Psoas muscle (tissue), 8 donors: ENCODE data around the gene CCL27. TPM values are rescaled to one million over a fixed set of nuclear protein-coding genes. Genes with fewer than 3 reads are reported as not detected.

Experiments
- ATAC-seq, 4 donors: fragments of 200-7000 bp; cut with Tn5 transposase; one replicate each; pipeline ENCODE4 v1.9.1; 2020; ENCODE audit warnings: moderate library complexity in 3 of 4, mild to moderate bottlenecking in 2 of 4
- DNase-seq, 2 donors: peaks; one replicate each; pipeline ENCODE4 v3.0.0-alpha.2; 2020
- H3K27ac ChIP-seq: fragments of 200-600 bp; one replicate; pipeline ENCODE4 v1.8.0; 2022
- H3K27me3 ChIP-seq, 3 donors: fragments of 200-600 bp in 1 of 3; one replicate each; pipeline versions ENCODE4 v1.6.1 to v1.8.0; 2013 to 2022; ENCODE audit warnings: low read length in 2 of 3, mild to moderate bottlenecking in 2 of 3, moderate library complexity in 1 of 3; ENCODE audit not compliant: insufficient read depth in 3 of 3
- H3K36me3 ChIP-seq, 2 donors: fragments of 200-600 bp in 1 of 2; one replicate each; pipeline versions ENCODE4 v1.6.1 to v1.8.0; 2013 to 2022; ENCODE audit warnings: low read depth in 1 of 2, mild to moderate bottlenecking in 1 of 2, moderate library complexity in 1 of 2; ENCODE audit not compliant: insufficient read depth in 1 of 2
- H3K4me1 ChIP-seq: fragments of 200-600 bp; one replicate; pipeline ENCODE4 v1.8.0; 2022
- H3K4me3 ChIP-seq: fragments of 200-600 bp; one replicate; pipeline ENCODE4 v1.8.0; 2022; ENCODE audit warnings: mild to moderate bottlenecking
- H3K9me3 ChIP-seq: fragments of 200-600 bp; one replicate; pipeline ENCODE4 v1.8.0; 2022
- WGBS, 3 donors: extraction: QIAGEN DNeasy Blood & Tissue Kit; methylation state at CpG; one replicate each; pipeline versions ENCODE4 v1.1.6 to v1.1.7; 2013; 5-methylcytosine and 5-hydroxymethylcytosine counted together
- intact Hi-C, 2 donors: fragments of 100-400 bp; cut with DNase I; formaldehyde crosslinking; loops; one replicate each; pipeline versions ENCODE4 v1.11.0 to v1.14.2; 2022
- polyA plus RNA-seq, 3 donors: library from polyadenylated mRNA; stranded (reverse); fragments of 200-250 nt; gene quantifications; one replicate each; pipeline ENCODE4 v1.2.3, GENCODE V29; 2013
- total RNA-seq, 4 donors: library from RNA; stranded (reverse); fragmentation: NEBNext Ultra II Directional in 2 of 4; extraction: Animal tissue kit (Norgen Biotek cat#: 25700) in 2 of 4; gene quantifications; one replicate each; pipeline versions ENCODE4 v1.2.1 to v1.2.4, GENCODE V29; 2021 to 2023
- TF ChIP-seq, protein P1 (sequence below): fragments of 200-600 bp; IDR thresholded peaks from one replicate; pipeline ENCODE4 v1.8.0; 2022; ENCODE audit warnings: antibody characterized with exemption
- donor health status: healthy with polysubstance abuse.
- donor health status: DM: no; HTN: no; CAD: no; lungs with moderate emphysema.
- donor health status: Bipolar disorder and iron deficiency.
- donor health status: healthy.
- donor health status: DM: yes; HTN: yes; CAD: no.
- donor health status: DM: no; HTN: no; CAD: no.
- donor health status: DM: no; HTN: no; CAD: no.
- donor health status: DM: yes; HTN: yes; CAD: no.

The CCL27 gene
- total and polyA plus RNA-seq, 7 donors, result 0.14 to 0.50 (median 0.25) TPM; not detected in 2

DNA sequence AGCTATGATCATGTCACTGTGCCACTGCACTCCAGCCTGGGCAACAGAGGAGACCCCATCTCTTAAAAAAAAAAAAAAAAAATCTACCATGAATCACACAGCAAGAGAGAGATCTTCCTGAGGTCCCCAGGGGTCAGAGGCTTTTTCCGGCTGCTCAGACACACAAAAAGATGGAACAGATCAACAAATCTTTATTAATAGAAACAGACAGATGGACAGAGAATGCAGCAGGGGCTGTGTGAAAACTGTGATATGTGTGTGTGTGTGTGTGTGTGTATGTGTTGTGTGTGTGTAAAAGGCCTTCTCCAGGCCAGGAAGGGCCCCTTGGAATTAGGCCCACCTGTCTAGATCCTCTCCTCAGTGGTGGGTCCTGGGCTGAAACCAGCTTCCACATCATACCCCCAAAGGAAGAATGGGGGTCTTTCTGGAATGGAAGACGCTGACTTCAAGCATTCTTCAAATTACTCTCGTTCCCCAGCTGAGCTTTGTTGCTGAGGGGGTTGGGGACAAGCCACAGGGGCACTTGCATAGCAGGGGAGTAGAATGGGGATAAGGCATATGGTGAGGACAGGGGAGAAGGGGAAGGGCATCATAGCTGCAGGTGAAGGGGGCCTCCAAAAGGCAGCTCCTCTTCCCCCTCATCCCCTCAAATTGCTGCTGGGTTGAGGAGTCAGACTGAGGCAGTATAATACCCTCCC lies 27.8 kb downstream of the CCL27 start:
- intact Hi-C loops, result no loop called here
- 44 to 66% (median 50%) methylated on average over 3 of the region's 3 CpGs for WGBS, 3 donors
- TF ChIP-seq, protein P1, sequence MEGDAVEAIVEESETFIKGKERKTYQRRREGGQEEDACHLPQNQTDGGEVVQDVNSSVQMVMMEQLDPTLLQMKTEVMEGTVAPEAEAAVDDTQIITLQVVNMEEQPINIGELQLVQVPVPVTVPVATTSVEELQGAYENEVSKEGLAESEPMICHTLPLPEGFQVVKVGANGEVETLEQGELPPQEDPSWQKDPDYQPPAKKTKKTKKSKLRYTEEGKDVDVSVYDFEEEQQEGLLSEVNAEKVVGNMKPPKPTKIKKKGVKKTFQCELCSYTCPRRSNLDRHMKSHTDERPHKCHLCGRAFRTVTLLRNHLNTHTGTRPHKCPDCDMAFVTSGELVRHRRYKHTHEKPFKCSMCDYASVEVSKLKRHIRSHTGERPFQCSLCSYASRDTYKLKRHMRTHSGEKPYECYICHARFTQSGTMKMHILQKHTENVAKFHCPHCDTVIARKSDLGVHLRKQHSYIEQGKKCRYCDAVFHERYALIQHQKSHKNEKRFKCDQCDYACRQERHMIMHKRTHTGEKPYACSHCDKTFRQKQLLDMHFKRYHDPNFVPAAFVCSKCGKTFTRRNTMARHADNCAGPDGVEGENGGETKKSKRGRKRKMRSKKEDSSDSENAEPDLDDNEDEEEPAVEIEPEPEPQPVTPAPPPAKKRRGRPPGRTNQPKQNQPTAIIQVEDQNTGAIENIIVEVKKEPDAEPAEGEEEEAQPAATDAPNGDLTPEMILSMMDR, result no peak
- Histone ChIP-seq H3K4me1 (peaks cover 26% of the 10 kb centered on the region), H3K27ac (no peak overlapping the region), H3K9me3 (no peaks in the 10 kb centered on the region), H3K27me3 (peaks cover 0 to 6% (median 0%) of the 10 kb centered on the region in 3 donors), H3K4me3 (no peak overlapping the region), H3K36me3 (peaks cover 0 to 12% of the 10 kb centered on the region in 2 donors)
- DNase-seq (peak in 1 of 2 donors; percentile 0), ATAC-seq (no peak)

DNA sequence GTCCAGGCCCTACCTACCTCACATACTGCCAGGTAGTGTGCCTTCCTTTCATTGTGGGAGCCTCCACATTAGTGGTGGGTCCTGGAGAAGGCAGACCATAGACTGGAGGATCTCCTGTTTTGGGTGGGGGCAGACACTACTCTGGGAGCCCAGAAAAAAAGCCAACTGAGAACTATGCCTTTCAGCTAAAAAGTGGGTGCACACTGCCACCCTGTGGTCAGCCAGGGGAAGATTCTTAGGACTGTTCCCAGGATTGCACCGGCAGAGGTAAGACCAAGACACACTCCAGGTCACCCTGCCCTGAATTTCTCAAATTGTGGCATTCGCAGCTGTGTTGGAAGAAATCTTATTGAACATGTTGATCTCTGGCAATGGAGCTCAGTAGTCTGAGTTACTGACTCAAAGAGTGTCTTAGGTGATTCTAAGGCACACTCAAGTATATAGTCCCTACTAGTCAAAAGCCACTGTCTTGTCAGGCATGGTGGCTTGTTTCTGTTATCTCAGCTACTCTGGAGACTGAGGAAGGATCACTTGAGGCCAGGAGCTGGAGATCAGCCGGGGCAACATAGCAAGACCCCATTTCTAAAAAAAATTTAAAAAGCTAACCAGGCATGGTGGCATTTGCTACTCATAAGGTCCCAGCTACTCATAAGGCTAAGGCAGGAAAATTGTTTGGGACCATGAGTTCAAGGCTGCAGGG lies 28.5 kb downstream of the CCL27 start:
- Histone ChIP-seq H3K36me3 (peaks cover 0 to 12% of the 10 kb centered on the region in 2 donors), H3K27me3 (peaks cover 0 to 13% (median 0%) of the 10 kb centered on the region in 3 donors), H3K4me1 (peaks cover 26% of the 10 kb centered on the region), H3K9me3 (no peaks in the 10 kb centered on the region), H3K27ac (no peak overlapping the region), H3K4me3 (no peak overlapping the region)
- TF ChIP-seq, protein P1, result peak; percentile 79
- 23 to 26% (median 25%) methylated on average over 3 of the region's 3 CpGs for WGBS, 3 donors
- intact Hi-C loops, result no loop called here
- peak; percentile 60 to 82 for DNase-seq
- ATAC-seq, result peak; percentile 31 to 52 (median 44)

GRCh38 chr9:34633166-34633565 lies 29.3 kb downstream of the CCL27 start:
- Histone ChIP-seq H3K36me3 (peaks cover 0 to 12% of the 10 kb centered on the region in 2 donors), H3K4me1 (peaks cover 23% of the 10 kb centered on the region), H3K27ac (no peak overlapping the region), H3K27me3 (peaks cover 0 to 22% (median 6%) of the 10 kb centered on the region in 3 donors), H3K4me3 (no peak overlapping the region), H3K9me3 (no peaks in the 10 kb centered on the region)
- no peak for ATAC-seq
- TF ChIP-seq, protein P1, result no peak
- DNase-seq, result peak in 1 of 2 donors; percentile 4
- WGBS, 3 donors, result 35 to 52% (median 39%) methylated on average over 5 of the region's 5 CpGs
- intact Hi-C loops, result no loop called here

DNA sequence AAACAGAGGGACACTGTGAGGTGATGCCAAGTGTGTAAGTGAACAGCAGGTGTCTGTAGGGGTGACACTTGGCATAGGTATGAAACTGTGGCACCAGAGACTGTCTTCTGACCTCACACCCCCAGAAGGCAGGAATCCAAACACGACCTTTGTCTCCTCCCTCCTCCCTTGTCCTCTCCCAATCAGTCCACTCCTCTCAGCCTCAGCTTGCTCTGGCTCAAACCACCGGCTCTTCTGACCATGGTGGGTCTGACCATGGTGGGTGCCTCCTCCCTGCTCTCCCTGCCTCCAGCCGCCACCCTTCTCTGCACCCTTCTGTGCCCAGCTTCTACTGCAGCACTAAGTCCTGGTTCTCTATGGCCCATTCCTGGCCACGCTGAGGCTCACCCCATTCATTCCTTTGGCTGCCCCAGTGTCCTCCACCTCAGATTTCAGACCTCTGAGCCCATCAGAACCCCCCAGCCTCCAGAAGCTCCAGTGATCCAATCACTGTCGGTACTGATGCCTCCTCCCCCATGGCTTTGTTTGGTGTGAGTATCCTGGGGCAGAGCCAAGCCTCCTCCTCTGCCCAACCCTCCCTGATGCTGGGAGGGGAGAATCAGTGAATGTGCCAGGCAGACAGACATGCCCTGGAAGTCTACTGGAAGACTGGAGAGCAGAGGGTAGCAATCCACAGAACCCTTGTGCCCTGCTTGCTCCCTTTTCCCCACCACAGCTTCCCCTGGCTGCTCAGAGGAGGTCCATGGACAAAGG lies 31.9 kb downstream of the CCL27 start:
- DNase-seq, result no peak
- TF ChIP-seq, protein P1, result no peak
- intact Hi-C loops, result no loop called here
- Histone ChIP-seq H3K9me3 (no peaks in the 10 kb centered on the region), H3K4me1 (peaks cover 8% of the 10 kb centered on the region), H3K4me3 (no peak overlapping the region), H3K27me3 (peaks cover 0 to 48% (median 21%) of the 10 kb centered on the region in 3 donors), H3K36me3 (peaks cover 0 to 9% of the 10 kb centered on the region in 2 donors), H3K27ac (no peak overlapping the region)
- ATAC-seq, result no peak
- 28 to 40% (median 36%) methylated on average over 5 of the region's 5 CpGs for WGBS, 3 donors
